Activated CD8-positive, alpha-beta memory T cell treated with anti-CD3 and anti-CD28 coated beads for 1 hour (primary cell): ENCODE data around the gene COPS3.
"Not testable (repeated sequence)": the region's sequence is repeated elsewhere in the genome, so short reads cannot be mapped to it uniquely, and the experiment has no call there.

Experiments used
- DNase-seq, 2 donors: peaks; one replicate each; pipeline ENCODE4 v3.0.0-alpha.2; 2020; ENCODE audit warnings: low read depth in 1 of 2; ENCODE audit errors: extremely low read depth in 1 of 2

COPS3 gene

GRCh38 chr17:17303010-17303846 is 22.2 kb upstream of the COPS3 start, which contains the start of gene NT5M:
TSS of gene NT5M (plus strand) at chr17:17303373. CDS start at chr17:17303551, 178 bp downstream.
- peak in 1 of 2 donors; percentile 57 for DNase-seq

DNA sequence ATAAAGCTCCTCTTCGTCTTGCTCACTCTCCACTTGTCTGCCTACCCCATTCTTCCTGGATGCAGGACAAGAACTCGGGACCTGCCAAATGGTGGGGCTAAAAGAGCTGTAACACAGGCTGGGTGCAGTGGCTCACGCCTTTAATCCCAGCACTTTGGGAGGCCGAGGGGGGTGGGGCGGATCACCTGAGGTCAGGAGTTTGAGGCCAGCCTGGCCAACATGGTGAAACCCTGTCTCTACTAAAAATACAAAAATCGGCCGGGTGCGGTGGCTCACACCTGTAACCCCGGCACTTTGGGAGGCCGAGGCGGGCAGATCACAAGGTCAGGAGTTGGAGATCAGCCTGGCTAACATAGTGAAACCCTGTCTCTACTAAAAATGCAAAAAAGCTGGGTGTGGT is 20.6 kb upstream of the COPS3 start:
- not testable (repeated sequence) for DNase-seq

GRCh38 chr17:17300624-17301568 is 19.9 kb upstream of the COPS3 start:
- DNase-seq: peak in 1 of 2 donors; percentile 28

DNA sequence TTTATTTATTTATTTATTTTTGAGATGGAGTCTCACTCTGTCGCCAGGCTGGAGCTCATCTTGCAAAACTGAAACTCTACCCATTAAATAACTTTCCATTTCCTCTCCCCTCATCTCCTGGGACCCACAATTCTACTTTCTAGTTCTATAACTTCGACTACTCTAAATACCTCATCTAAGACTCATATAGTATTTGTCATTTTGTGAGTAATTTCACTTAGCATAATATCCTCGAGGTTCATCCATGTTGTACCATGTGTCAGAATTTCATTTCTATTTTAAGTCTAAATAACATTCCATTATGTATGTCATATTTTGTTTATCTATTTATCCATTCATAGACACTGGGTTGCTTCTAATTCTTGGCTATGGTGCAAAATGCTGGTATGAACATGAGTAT is 17.1 kb upstream of the COPS3 start:
- DNase-seq: no peak

DNA sequence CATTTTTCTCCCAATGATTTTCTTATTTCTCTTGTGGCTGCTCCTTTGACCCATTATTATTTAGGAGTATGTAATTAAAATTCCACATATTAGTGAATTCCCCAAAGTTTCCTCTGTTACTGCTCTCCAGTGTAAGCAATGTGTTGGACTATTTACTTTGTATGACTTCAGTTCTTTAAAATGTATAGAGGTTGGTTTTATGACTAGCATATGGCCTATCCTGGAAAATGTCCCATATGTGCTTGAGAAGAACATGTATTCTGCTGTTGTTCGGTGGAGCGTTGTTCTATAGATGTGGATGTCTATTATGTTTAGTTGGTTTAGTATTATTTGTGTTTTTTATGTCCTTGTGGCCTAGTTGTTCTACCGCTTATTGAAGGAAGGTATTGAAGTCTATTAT is 16.2 kb upstream of the COPS3 start:
- DNase-seq: no peak

- DNase-seq: no peak
These were observed 14.1 kb upstream of the COPS3 start for GRCh38 chr17:17295141-17295540.

GRCh38 chr17:17289701-17290100 is 8.7 kb upstream of the COPS3 start:
- DNase-seq: no peak

DNA sequence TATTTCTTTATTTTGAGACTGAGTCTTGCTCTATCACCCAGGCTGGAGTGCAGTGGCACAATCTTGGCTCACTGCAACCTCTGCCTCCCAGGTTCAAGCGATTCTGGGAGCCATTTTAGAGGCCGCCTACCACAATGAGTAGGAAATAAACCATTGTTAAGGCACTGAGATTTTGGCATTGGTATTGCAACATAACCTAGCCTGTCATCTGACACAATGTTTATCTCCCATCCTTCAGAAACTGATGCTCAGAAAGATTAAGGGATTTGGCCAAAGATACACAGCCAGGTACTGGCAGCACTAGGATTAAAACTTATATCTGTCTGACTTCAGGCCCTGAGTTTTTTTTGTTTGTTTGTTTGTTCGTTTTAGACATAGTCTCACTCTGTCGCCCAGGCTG is 8.0 kb upstream of the COPS3 start:
- DNase-seq: no peak

DNA sequence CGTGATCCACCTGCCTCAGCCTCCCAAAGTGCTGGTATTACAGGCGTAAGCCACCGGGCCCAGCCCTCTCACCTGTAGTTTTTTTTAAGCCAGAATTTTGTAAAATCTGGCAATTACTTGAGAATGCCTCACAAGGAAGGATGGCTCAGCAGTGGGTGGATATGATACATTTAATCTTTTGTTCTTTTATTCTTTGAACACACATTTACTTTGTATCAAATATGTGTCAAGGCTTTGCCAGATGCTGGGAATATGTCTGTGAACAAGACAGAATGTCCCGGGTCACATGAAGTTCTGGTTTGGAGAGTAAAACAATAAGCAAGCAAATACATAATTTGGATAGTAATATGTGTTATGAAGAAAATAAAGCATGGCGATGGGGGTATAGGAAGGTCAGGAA is 4.9 kb upstream of the COPS3 start:
- no peak for DNase-seq

- DNase-seq: no peak
These were observed 1.7 kb downstream of the COPS3 start for GRCh38 chr17:17279316-17279715.

DNA sequence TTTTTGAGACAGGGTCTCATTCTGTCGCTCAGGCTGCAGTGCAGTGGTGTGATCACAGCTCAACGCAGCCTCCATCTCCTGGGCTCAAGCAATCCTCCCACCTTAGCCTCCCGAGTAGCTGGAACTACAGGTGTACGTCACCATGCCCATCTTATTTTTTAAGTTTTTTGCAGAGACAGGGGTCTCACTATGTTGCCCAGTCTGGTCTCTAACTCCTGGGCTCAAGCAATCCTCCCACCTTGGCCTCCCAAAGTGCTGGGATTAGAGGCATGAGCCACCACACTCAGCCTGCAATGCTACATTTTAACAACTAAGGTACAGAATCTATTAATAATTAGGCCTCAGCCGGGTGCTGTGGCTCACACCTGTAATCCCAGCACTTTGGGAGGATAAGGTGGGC is 3.6 kb downstream of the COPS3 start:
- not testable (repeated sequence) for DNase-seq

DNA sequence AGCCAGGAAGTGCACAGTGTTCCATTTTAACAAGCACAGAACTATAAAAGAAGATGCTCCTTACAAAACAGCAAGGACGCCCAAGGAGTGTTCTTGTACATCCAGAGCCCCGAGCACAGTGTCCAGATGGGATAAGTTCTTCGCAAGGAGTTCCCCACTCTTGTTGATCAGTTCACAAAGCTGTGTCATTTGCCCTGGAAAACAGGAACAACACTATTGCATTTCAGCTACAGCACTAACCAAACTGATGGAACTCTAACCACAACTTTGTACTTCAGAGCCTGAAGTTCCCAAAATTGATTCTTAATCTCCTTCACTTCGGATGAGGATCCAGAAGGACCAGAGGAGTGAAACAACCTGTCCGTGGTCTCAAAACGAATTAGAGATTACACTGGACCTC is 5.1 kb downstream of the COPS3 start:
- no peak for DNase-seq

DNA sequence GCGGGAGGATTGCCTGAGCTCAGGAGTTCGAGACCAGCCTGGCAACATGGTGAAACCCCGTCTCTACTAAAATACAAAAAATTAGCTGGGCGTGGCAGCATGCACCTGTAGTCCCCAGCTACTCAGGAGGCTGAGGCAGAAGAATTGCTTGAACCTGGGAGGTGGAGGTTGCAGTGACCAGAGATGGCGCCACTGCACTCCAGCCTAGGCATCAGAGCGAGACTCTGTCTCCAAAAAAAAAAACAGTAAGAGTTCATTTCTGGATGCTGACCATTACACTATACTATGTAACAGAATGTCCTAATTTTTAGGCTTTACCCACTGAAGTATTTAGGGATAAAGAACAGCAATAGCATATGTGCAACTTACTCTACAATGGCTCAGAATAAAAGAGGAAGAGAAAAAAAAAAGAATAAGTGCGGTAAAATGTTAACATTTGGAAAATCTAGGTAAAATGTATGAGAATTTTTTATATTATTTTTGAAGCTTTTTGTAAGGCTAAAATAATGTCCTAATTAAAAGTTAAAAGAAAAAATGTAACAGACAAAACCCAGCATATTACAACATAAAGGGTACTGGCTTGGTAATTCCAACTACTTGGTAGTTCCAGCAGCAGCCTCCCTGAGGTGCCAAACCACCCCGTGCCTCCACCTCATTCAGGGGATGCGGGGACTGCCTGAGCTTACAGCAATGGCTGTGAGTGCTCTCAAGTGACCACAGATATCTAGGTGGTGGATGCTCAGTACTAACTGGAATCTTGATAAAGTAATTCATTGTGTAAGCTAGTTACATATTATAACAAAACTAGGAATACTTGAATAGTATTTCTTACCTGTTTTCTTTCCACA is 10.9 kb downstream of the COPS3 start:
- DNase-seq: no peak

GRCh38 chr17:17264430-17264829 is 16.6 kb downstream of the COPS3 start:
- no peak for DNase-seq

- DNase-seq: no peak
These were observed 22.0 kb downstream of the COPS3 start for GRCh38 chr17:17258998-17259397.

- DNase-seq: no peak
These were observed 23.0 kb downstream of the COPS3 start for GRCh38 chr17:17258011-17258410.

- DNase-seq: no peak
These were observed 24.7 kb downstream of the COPS3 start for GRCh38 chr17:17256316-17256715.

DNA sequence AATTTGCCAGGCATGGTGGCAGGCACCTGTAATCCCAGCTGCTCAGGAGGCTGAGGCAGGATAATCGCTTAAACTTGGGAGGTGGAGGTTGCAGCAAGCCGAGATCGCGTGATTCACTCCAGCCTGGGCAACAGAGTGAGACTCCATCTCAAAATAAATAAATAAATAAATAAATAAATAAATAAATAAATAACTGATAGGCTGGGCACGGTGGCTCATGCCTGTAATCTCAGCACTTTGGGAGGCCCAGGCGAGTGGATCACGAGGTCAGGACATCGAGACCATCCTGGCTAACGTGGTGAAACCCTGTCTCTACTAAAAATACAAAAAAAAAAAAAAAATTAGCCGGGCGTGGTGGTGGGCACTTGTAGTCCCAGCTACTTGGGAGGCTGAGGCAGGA is 25.4 kb downstream of the COPS3 start:
- not testable (repeated sequence) for DNase-seq

DNA sequence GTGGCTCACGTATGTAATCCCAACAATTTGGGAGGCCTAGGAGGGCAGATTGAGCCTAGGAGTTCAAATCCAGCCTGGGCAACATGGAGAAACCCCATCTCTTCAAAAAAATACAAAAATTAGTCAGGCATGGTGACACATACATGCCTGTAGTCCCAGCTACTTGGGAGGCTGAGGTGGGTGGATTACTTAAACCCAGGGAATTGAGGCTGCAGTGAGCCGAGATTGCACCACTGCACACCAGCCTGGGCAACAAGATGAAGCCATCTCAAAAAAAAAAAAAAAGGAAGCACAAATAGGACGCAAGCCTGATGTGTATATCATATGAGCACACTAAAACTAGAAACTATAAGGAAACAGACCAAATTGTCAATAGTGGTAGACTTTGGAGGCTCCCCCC is 27.0 kb downstream of the COPS3 start:
- no peak for DNase-seq

DNA sequence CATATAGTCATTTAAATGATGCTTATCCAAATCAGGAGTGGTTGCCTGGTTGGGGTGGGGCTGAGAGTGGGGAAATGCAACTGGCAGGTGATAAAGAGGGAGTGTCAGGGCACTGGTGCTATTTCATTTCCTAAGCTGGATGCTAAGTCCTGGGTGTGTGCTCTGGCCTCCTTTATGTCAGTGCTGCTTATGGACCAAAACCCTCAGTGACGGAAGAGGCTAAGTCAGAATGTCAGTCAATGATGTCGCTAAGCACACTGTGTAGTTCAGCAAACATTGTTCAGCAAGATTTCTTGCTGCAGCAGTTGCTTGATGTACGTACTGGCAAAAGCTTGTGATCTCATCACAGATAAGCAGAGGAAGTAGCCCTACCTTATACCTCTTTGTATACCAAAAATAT is 27.6 kb downstream of the COPS3 start:
- no peak for DNase-seq

DNA sequence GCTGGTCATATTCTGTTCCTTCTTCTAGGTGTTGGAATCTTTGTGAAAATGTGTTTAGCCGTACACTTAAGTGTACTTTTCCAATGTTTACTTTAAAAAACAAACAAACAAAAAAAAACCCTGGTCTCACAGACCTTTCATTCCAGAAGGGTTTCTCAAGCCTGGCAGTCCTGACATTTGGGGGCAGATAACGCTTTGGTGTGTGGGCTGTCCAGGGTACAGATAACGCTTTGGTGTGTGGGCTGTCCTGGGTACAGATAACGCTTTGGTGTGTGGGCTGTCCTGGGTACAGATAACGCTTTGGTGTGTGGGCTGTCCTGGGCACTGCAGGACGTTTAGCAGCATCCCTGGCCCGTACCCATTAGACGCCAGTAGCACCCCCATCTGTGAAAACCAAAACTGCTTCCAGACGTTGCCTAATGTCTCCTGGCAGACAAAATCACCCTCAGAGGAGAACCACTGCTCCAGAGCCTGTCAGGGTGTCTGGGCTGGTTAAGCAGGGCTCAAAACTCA is 28.8 kb downstream of the COPS3 start:
- no peak for DNase-seq
